ENCODE results near the gene ST7. TPM values are rescaled to one million over a fixed set of nuclear protein-coding genes. Genes with fewer than 3 reads are reported as not detected.
"Not testable (repeated sequence)": the region's sequence is repeated elsewhere in the genome, so short reads cannot be mapped to it uniquely, and the experiment has no call there.

ST7 gene
- total RNA-seq, 2 experiments from 2014 or later: 4.9 to 5.4 TPM

DNA sequence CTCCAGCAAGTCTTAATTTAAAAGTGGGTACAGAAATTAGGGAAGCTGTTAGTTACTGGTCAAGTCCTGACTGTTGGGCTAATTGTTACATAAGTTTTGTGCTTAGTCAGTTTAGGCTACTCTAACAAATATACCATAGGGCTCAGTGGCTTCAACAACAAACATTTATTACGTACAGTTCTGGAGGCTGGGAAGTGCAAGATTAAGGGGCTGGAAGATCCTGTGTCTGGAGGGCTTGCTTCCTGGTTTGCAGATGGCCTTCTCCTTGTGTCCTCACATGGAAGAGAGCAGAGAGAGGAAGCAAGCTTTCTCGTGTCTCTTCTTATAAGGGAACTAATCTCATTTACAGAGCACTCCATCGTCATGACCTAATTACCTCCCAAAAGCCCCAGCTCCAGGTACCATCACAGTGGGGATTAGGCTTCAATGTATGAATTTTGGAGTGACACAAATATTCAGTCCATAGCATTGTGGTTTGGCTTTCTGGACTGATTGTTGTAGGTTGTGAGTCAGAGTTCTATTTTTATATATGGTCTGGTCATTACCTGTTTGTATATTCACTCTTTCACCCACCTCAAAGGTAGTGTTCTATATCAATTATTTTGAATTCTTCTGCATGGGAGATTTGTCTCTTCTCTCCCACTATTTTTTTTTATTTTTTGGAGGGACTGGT lies 17.1 kb downstream of the ST7 start:
- no peak overlapping the region for H3K27ac Mint-ChIP-seq
- TF ChIP-seq, protein P1, sequence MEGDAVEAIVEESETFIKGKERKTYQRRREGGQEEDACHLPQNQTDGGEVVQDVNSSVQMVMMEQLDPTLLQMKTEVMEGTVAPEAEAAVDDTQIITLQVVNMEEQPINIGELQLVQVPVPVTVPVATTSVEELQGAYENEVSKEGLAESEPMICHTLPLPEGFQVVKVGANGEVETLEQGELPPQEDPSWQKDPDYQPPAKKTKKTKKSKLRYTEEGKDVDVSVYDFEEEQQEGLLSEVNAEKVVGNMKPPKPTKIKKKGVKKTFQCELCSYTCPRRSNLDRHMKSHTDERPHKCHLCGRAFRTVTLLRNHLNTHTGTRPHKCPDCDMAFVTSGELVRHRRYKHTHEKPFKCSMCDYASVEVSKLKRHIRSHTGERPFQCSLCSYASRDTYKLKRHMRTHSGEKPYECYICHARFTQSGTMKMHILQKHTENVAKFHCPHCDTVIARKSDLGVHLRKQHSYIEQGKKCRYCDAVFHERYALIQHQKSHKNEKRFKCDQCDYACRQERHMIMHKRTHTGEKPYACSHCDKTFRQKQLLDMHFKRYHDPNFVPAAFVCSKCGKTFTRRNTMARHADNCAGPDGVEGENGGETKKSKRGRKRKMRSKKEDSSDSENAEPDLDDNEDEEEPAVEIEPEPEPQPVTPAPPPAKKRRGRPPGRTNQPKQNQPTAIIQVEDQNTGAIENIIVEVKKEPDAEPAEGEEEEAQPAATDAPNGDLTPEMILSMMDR (IDR thresholded peaks at IDR 0.05): no peak
- ChIA-PET CTCF (no interaction called here), POLR2A (no interaction called here)
- Histone ChIP-seq H3K4me1 (ENCODE audit: insufficient read depth, low read length) (no peaks in the 10 kb centered on the region), H3K9me3 (ENCODE audit: control insufficient read depth in 1 of 2, insufficient read depth in 1 of 2, low read length in 2 of 2) (no peaks in the 10 kb centered on the region), H3K27ac (ENCODE audit: low read depth in 1 of 2, low read length in 2 of 2) (no peak overlapping the region), H3K36me3 (ENCODE audit: insufficient read depth, low read length) (no peaks in the 10 kb centered on the region), H3K4me3 (ENCODE audit: low read length) (no peak overlapping the region), H3K27me3 (ENCODE audit: control insufficient read depth in 1 of 2, insufficient read depth in 2 of 2, low read length in 2 of 2) (no peaks in the 10 kb centered on the region)
- ATAC-seq (ENCODE audit: poor library complexity) (no peak), DNase-seq (no peak)
- intact Hi-C loops (cut with DNase I, micrococcal nuclease): no loop called here
- H3K9me3 Mint-ChIP-seq: no peaks in the 10 kb centered on the region
- H3K4me1 Mint-ChIP-seq (ENCODE audit: low read depth): no peaks in the 10 kb centered on the region
- no peaks in the 10 kb centered on the region for H3K36me3 Mint-ChIP-seq (ENCODE audit: low read depth)
- no peaks in the 10 kb centered on the region for H3K27me3 Mint-ChIP-seq
- H3K4me3 Mint-ChIP-seq: no peak overlapping the region

DNA sequence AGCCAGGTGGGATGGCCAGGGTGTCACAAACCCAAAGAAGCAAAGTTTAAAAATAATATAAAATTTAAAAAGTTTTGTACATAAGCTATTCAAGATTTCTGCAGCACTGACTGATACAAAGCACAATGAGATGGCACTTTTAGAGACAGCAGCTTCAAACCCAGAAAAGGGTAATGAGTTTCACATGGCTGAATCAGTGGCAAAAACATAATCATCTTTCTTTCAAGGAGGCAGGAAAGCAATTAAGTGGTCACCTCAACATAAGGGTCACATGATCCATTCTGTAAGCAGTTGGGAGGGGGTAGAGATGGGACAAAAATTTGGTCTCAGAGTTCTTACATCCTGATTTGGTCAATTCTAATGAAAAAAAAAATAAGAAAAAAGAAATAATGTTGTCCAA lies 17.9 kb downstream of the ST7 start:
- H3K27ac ChIP-seq (ENCODE audit: low read depth in 1 of 2, low read length in 2 of 2); intact Hi-C loops (cut with DNase I, micrococcal nuclease); H3K27me3 ChIP-seq (ENCODE audit: control insufficient read depth in 1 of 2, insufficient read depth in 2 of 2, low read length in 2 of 2); H3K27me3 Mint-ChIP-seq; H3K36me3 Mint-ChIP-seq (ENCODE audit: low read depth); H3K4me1 ChIP-seq (ENCODE audit: insufficient read depth, low read length); ATAC-seq (ENCODE audit: poor library complexity); H3K4me1 Mint-ChIP-seq (ENCODE audit: low read depth); H3K36me3 ChIP-seq (ENCODE audit: insufficient read depth, low read length); H3K4me3 ChIP-seq (ENCODE audit: low read length); DNase-seq; H3K9me3 Mint-ChIP-seq; POLR2A ChIA-PET; H3K27ac Mint-ChIP-seq; H3K4me3 Mint-ChIP-seq; H3K9me3 ChIP-seq (ENCODE audit: control insufficient read depth in 1 of 2, insufficient read depth in 1 of 2, low read length in 2 of 2): not testable (repeated sequence)
- CTCF ChIA-PET: interaction anchor here (0.8 kb wide), 1 partner anchor 17 kb away, joined by 3 read pairs; no protein-coding TSS in a partner anchor

DNA sequence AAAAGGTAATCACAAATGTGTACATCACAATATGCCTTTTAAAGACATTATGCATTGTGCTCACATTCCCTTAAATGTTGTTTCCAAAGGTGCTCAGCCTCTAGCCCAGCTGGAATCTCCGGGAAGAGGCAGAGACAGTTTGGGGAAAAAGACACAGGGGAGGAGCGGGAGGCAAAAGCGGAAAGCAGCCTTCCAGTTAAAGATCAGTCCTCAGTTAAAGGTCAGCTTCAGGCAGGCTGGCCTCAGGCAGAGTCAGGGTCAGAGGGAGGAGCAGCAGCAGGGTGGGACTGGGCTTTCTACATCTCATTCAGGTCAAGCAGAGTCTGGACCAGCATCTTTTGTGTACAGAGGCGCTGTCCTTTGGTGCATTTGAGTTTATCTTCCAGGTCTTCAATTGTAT lies 18.6 kb downstream of the ST7 start:
- POLR2A ChIA-PET: no interaction called here
- no peak overlapping the region for H3K27ac ChIP-seq (ENCODE audit: low read depth in 1 of 2, low read length in 2 of 2)
- intact Hi-C loops (cut with DNase I, micrococcal nuclease): no loop called here

DNA sequence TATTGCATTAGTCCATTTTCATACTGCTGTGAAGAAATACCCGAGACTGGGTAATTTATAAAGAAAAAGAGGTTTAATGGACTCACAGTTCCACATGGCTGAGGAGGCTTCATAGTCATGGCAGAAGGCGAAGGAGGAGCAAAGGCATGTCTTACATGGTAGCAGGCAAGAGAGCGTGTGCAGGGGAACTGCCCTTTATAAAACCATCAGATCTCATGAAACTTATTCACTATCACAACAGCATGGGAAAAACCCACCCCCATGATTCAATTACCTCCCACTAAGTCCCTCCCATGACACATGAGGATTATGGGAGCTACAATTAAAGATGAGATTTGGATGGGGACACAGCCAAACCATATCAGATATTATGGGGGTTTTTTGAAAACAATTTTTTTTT lies 21.7 kb downstream of the ST7 start:
- H3K27ac Mint-ChIP-seq; H3K9me3 ChIP-seq (ENCODE audit: control insufficient read depth in 1 of 2, insufficient read depth in 1 of 2, low read length in 2 of 2); H3K4me3 ChIP-seq (ENCODE audit: low read length); ATAC-seq (ENCODE audit: poor library complexity); H3K36me3 ChIP-seq (ENCODE audit: insufficient read depth, low read length); POLR2A ChIA-PET; DNase-seq; H3K36me3 Mint-ChIP-seq (ENCODE audit: low read depth); H3K9me3 Mint-ChIP-seq; H3K27me3 ChIP-seq (ENCODE audit: control insufficient read depth in 1 of 2, insufficient read depth in 2 of 2, low read length in 2 of 2); H3K4me1 Mint-ChIP-seq (ENCODE audit: low read depth); H3K27ac ChIP-seq (ENCODE audit: low read depth in 1 of 2, low read length in 2 of 2); H3K27me3 Mint-ChIP-seq; H3K4me3 Mint-ChIP-seq; intact Hi-C loops (cut with DNase I, micrococcal nuclease); H3K4me1 ChIP-seq (ENCODE audit: insufficient read depth, low read length): not testable (repeated sequence)
- CTCF ChIA-PET: interaction anchor here (1.5 kb wide), 1 partner anchor 31 kb away, joined by 3 read pairs; no protein-coding TSS in a partner anchor

More for the DNA sequence above, 18.6 kb downstream of the ST7 start:
- Histone ChIP-seq H3K4me3 (ENCODE audit: low read length) (no peak overlapping the region), H3K4me1 (ENCODE audit: insufficient read depth, low read length) (no peaks in the 10 kb centered on the region), H3K9me3 (ENCODE audit: control insufficient read depth in 1 of 2, insufficient read depth in 1 of 2, low read length in 2 of 2) (no peaks in the 10 kb centered on the region), H3K36me3 (ENCODE audit: insufficient read depth, low read length) (no peaks in the 10 kb centered on the region), H3K27me3 (ENCODE audit: control insufficient read depth in 1 of 2, insufficient read depth in 2 of 2, low read length in 2 of 2) (no peaks in the 10 kb centered on the region)
- CTCF ChIA-PET: no interaction called here
- Mint-ChIP-seq H3K27me3 (no peaks in the 10 kb centered on the region), H3K27ac (no peak overlapping the region), H3K36me3 (ENCODE audit: low read depth) (no peaks in the 10 kb centered on the region), H3K4me1 (ENCODE audit: low read depth) (no peaks in the 10 kb centered on the region), H3K9me3 (no peaks in the 10 kb centered on the region), H3K4me3 (no peak overlapping the region)
- TF ChIP-seq, protein P1 (IDR thresholded peaks at IDR 0.05): no peak
- ATAC-seq (ENCODE audit: poor library complexity) (no peak), DNase-seq (no peak)
